Activated naive CD4-positive, alpha-beta T cell treated with anti-CD3 and anti-CD28 coated beads, Interleukin-2, amount 50 U/mL, for 16 hours (primary cell): ENCODE measurements around the gene MYO5A.

Source experiments
- DNase-seq: peaks from one replicate; pipeline ENCODE4 v3.0.0-alpha.2; 2020

Gene MYO5A

GRCh38 chr15:52360229-52361203, 168.2 kb downstream of the MYO5A start:
- no peak for DNase-seq

- DNase-seq, result no peak
Observed at GRCh38 chr15:52359722-52360121, 169.0 kb downstream of the MYO5A start.

- no peak for DNase-seq
Observed at GRCh38 chr15:52357949-52358348, 170.7 kb downstream of the MYO5A start.

- DNase-seq, result no peak
Observed at GRCh38 chr15:52352086-52352485, 176.6 kb downstream of the MYO5A start.

- DNase-seq, result no peak
Observed at GRCh38 chr15:52351206-52351908, 177.3 kb downstream of the MYO5A start.

- no peak for DNase-seq
Observed at GRCh38 chr15:52350423-52350822, 178.3 kb downstream of the MYO5A start.

GRCh38 chr15:52349052-52349700, 179.5 kb downstream of the MYO5A start:
- DNase-seq, result no peak

- DNase-seq, result no peak
Observed at GRCh38 chr15:52348056-52348745, 180.5 kb downstream of the MYO5A start.

GRCh38 chr15:52344592-52344991, 184.1 kb downstream of the MYO5A start:
- DNase-seq, result no peak

- no peak for DNase-seq
Observed at GRCh38 chr15:52343831-52344230, 184.8 kb downstream of the MYO5A start.

- DNase-seq, result no peak
Observed at GRCh38 chr15:52340093-52340492, 188.6 kb downstream of the MYO5A start.

- DNase-seq, result no peak
Observed at GRCh38 chr15:52338891-52339290, 189.8 kb downstream of the MYO5A start.

GRCh38 chr15:52338058-52338457, 190.6 kb downstream of the MYO5A start:
- no peak for DNase-seq

GRCh38 chr15:52337198-52337853, 191.4 kb downstream of the MYO5A start:
- DNase-seq, result no peak

GRCh38 chr15:52336529-52336928, 192.2 kb downstream of the MYO5A start:
- no peak for DNase-seq

- no peak for DNase-seq
Observed at GRCh38 chr15:52334491-52335160, 194.1 kb downstream of the MYO5A start.

- peak; percentile 16 for DNase-seq
Observed at GRCh38 chr15:52331490-52332240, 197.0 kb downstream of the MYO5A start.

- no peak for DNase-seq
Observed at GRCh38 chr15:52329987-52330386, 198.7 kb downstream of the MYO5A start.

GRCh38 chr15:52329150-52329549, 199.5 kb downstream of the MYO5A start:
- no peak for DNase-seq

- no peak for DNase-seq
Observed at GRCh38 chr15:52328680-52329079, 200.0 kb downstream of the MYO5A start.

- DNase-seq, result no peak
Observed at GRCh38 chr15:52326756-52327155, 201.9 kb downstream of the MYO5A start.
